HG03280 (cell line): Measurements from ENCODE around the gene ZNF532.
"Not testable (repeated sequence)": the region's sequence is repeated elsewhere in the genome, so short reads cannot be mapped to it uniquely, and the experiment has no call there.

Experiments used
- ATAC-seq: cut with Tn5 transposase; IDR thresholded peaks from one replicate; pipeline ENCODE4 v1.9.1; 2021; ENCODE audit warnings: mild to moderate bottlenecking, moderate library complexity; ENCODE audit not compliant: unreplicated experiment

The ZNF532 gene

DNA sequence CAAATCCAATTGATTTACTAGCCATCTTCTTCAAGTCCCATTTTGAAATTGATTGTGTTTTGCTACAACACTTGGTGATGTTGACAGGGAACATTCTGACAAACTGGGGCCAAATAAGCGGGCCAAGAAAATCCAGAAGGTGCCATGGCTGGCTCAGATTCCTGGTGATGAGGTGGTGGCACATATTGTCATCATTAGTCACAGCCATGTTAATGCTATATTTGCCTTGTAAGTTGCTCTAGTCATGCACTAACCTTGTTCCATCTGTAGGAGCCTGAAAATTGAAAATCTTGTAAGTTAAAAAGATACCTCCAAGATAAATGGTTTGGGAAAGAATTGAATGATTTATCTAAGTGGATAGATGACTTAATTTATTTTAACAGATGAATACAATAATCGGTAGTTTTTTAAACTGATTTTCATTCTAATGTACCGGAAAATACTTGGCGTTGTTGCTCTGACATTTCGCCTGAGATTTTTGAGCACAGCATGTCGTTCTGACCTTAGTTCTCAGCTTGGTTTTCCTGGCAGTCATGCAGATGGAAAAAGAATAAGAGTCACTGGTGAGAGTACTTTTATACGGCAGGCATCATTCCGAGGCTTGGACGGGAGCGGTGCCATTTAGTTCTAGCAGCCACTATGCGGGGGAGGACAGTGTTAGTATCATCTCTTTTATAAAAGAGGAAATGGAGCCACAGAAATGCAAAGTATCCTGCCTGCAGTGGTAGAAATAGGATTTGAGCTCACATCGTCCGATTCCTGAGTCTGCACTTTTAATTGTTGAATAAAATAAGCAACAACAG is 133.9 kb downstream of the ZNF532 start:
- no peak for ATAC-seq

DNA sequence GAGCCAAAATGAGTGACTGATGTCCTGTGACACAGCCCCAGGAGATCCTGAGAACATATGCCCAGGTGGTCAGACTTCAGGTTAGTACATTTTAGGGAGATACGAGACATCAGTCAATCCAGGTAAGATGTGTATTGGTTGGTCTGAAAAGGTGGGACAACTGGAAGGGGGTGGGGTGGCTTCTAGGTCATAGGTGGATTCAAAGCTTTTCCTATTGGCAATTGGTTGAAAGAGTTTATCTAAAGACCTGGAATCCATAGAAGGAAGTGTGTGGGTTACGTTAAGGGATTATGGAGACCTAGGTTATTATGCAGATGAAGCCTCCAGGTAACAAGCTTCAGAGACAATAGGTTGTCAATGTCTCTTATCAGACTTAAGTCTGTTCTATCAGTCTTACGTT is 136.5 kb downstream of the ZNF532 start:
- no peak for ATAC-seq

GRCh38 chr18:59001721-59002120 is 137.0 kb downstream of the ZNF532 start:
- ATAC-seq = no peak

- ATAC-seq = no peak
These were observed 138.4 kb downstream of the ZNF532 start for GRCh38 chr18:59002974-59003594.

DNA sequence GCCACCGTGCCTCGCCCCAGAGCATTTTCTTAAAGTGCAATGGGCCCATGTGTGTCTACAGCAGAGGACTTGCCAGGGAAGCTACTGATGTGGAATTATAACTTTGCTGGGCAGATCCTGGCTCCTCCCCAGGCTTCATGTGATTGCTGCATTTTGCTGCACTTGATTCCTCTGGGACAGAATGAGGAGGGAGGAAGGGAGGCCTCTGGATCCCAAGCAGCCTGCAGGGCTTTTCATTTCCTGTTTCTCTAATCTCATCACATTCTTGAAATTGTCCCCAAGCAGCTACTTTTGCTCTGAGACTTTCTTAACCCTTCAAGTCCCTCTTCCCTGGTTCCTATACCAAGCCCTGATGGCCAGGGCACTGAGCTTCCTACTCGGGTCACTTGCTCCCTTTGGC is 140.6 kb downstream of the ZNF532 start:
- ATAC-seq = no peak

GRCh38 chr18:59006461-59007067 is 141.9 kb downstream of the ZNF532 start:
- ATAC-seq = no peak

- no peak for ATAC-seq
These were observed 143.8 kb downstream of the ZNF532 start for GRCh38 chr18:59008302-59008974.

GRCh38 chr18:59009846-59010245 is 145.2 kb downstream of the ZNF532 start:
- no peak for ATAC-seq

- ATAC-seq = no peak
These were observed 146.6 kb downstream of the ZNF532 start for GRCh38 chr18:59011289-59011688.

- ATAC-seq = no peak
These were observed 147.1 kb downstream of the ZNF532 start for GRCh38 chr18:59011786-59012185.

DNA sequence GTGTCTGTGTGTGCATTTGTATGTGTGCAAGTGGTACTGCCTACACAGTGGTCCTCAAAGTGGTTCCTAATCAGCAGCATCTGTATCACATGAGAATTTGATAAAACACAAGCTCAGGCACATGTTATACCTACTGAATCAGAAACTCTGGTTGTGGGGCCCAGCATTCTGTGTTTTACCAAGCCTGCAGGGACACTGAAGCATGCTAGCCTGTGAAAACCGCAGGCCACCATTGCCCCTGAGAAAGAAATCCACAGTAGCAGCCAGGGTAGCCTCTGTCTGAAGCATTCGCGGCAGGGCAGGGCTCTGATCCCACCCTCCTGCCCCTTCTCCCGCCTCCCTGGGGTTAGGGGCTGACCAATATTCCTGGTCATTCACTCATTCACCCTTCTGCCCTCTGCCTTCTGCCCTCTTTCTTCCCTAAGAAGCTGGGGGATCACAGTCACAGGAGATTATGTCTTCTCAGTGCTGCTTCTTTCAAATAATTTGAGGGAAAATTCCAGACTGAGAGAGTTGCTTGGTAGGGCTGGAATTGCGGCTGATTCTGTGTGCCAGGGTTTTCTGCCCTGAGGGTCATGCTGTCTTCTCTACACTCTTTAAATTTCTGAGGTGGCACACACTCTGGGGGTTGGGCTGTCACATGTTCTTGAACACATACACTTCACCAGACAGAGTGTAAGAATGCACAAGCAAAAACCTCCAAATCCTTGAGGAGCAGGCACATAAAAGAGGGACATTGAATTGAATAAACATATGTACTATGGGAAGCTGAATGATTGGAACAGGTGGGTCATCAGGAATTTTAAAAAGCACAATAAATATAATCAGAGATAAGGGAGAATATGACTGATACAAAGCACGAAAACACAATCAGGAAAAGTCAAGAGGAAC is 148.4 kb downstream of the ZNF532 start:
- no peak for ATAC-seq

- ATAC-seq = no peak
These were observed 149.1 kb downstream of the ZNF532 start for GRCh38 chr18:59013744-59014143.

- no peak for ATAC-seq
These were observed 151.0 kb downstream of the ZNF532 start for GRCh38 chr18:59015531-59016152.

- no peak for ATAC-seq
These were observed 156.8 kb downstream of the ZNF532 start for GRCh38 chr18:59021500-59021899.

GRCh38 chr18:59022167-59022945 is 157.7 kb downstream of the ZNF532 start:
- no peak for ATAC-seq

GRCh38 chr18:59024829-59025228 is 160.2 kb downstream of the ZNF532 start:
- no peak for ATAC-seq

DNA sequence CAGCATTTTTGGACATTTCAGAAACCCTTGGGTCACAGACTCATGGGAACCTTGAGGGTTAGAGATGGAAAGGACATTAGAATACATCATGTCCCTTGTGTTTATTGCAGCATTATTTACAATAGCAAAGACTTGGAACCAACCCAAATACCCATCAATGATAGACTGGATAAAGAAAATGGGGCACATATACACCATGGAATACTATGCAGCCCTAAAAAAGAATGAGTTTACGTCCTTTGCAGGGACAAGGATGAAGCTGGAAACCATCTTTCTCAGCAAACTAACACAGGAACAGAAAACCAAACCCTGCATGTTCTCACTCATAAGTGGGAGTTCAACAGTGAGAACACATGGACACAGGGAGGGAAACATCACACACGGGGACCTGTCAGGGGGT is 160.9 kb downstream of the ZNF532 start:
- ATAC-seq = not testable (repeated sequence)

GRCh38 chr18:59026364-59026763 is 161.7 kb downstream of the ZNF532 start:
- no peak for ATAC-seq

DNA sequence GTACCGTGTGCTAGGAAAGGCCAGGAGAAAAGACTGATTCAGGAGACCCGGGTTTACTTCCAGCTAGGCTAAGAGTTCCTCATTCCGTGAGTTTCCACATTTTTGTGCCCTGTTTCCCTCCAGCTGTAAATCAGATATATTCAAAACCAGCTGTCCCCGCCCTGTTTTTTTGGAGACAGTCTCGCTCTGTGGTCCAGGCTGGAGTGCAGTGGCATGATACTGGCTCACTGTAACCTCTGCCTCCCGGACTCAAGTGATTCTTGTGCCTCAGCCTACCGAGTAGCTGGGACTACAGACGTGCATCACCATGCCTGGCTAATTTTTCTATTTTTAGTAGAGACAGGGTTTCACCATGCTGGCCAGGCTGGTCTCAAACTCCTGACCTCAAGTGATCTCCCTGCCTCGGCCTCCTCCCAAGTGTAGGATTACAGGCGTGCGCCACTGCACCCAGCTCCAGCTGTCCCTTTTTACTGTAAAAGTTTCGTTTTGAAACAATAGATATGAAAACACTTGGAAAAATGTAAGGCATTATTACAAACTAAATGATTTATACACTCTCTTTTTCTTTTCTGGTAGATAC is 162.2 kb downstream of the ZNF532 start:
- ATAC-seq = no peak
